Effector memory CD4-positive, alpha-beta T cell (primary cell): ENCODE measurements around the gene ERCC4.

ENCODE experiments used
- DNase-seq, 3 donors: peaks; one replicate each; pipeline ENCODE4 v3.0.0-alpha.2; 2020
- H3K27ac ChIP-seq: 2 replicates; pipeline ENCODE4 v1.7.0; 2013; ENCODE audit warnings: mild to moderate bottlenecking, low read length, moderate library complexity; ENCODE audit not compliant: insufficient read depth, poor library complexity, severe bottlenecking
- H3K27me3 ChIP-seq: replicated peaks from 2 replicates; pipeline ENCODE4 v1.7.0; 2013; ENCODE audit warnings: mild to moderate bottlenecking, low read length; ENCODE audit not compliant: insufficient read depth, control insufficient read depth, poor library complexity, severe bottlenecking
- H3K36me3 ChIP-seq: 2 replicates; pipeline ENCODE4 v1.7.0; 2013; ENCODE audit warnings: mild to moderate bottlenecking, low read length, moderate library complexity; ENCODE audit not compliant: control insufficient read depth, insufficient read depth
- H3K4me1 ChIP-seq: 2 replicates; pipeline ENCODE4 v1.7.0; 2013; ENCODE audit warnings: low read length, mild to moderate bottlenecking; ENCODE audit not compliant: control insufficient read depth, insufficient read depth, poor library complexity, severe bottlenecking
- H3K4me3 ChIP-seq: 2 replicates; pipeline ENCODE4 v1.7.0; 2013; ENCODE audit warnings: low read length, low read depth, mild to moderate bottlenecking; ENCODE audit not compliant: insufficient read depth, poor library complexity, severe bottlenecking
- H3K9me3 ChIP-seq: 2 replicates; pipeline ENCODE4 v1.7.0; 2013; ENCODE audit warnings: mild to moderate bottlenecking, low read length, moderate library complexity; ENCODE audit not compliant: control insufficient read depth

The ERCC4 gene

DNA sequence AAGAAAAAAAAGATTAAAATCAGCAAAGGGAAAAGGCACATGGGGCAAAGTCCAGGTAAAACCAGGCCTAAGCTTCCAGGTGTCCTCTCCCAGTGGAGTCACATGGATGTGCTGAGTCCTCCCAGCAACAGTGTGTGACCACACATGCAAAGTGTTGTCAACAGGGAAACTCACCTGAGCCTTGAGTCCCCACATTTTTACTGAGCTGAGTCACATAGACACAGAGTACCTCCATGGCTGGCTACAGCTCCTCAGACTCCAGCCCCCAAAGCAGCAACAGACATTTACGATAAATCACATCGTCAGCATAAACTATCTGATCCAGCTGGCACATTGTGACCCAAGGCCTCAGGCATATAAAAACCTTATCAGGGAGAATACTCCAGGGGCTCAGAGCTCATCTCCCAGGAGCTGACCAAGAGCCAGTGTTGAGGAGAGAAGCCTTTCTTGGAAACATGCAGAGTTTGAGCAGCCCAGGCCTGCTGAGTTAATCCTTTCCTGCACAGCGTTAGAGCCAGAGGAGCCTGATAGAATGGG is 20.5 kb downstream of the ERCC4 start:
- no peaks in the 10 kb centered on the region for H3K4me1 ChIP-seq
- no peaks in the 10 kb centered on the region for H3K27me3 ChIP-seq
- DNase-seq: no peak
- peaks cover 28% of the 10 kb centered on the region for H3K36me3 ChIP-seq
- no peak overlapping the region for H3K27ac ChIP-seq
- no peak overlapping the region for H3K4me3 ChIP-seq
- no peaks in the 10 kb centered on the region for H3K9me3 ChIP-seq

DNA sequence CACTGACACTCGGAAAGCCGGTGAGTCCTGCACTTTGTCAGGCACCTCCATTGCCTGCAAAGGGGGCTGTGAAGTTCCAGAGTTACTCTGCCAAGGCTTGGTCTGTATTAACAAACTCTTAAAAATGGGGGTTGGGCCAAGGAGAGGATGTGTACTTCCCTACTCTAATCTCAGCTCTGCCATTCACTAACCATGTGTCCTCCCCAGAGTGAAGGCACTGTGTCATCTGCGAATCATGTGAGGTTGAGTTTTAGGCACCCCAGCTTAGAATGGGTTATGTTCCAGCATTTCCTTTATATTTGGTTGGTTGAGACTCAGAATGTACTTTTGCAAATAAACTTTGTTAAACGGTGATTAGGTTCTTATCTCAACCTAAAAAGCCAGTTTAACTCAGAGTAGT is 24.9 kb downstream of the ERCC4 start:
- no peak overlapping the region for H3K27ac ChIP-seq
- H3K36me3 ChIP-seq: peaks cover 27% of the 10 kb centered on the region
- no peak overlapping the region for H3K4me3 ChIP-seq
- H3K4me1 ChIP-seq: no peaks in the 10 kb centered on the region
- no peak for DNase-seq
- H3K27me3 ChIP-seq: no peaks in the 10 kb centered on the region
- no peaks in the 10 kb centered on the region for H3K9me3 ChIP-seq

GRCh38 chr16:13945744-13946485 is 26.0 kb downstream of the ERCC4 start:
- peaks cover 27% of the 10 kb centered on the region for H3K36me3 ChIP-seq
- no peaks in the 10 kb centered on the region for H3K4me1 ChIP-seq
- H3K27ac ChIP-seq: no peak overlapping the region
- no peak for DNase-seq
- no peak overlapping the region for H3K4me3 ChIP-seq
- H3K9me3 ChIP-seq: no peaks in the 10 kb centered on the region
- H3K27me3 ChIP-seq: no peaks in the 10 kb centered on the region

GRCh38 chr16:13948086-13948485 is 28.1 kb downstream of the ERCC4 start:
- no peak overlapping the region for H3K4me3 ChIP-seq
- no peak overlapping the region for H3K27ac ChIP-seq
- no peaks in the 10 kb centered on the region for H3K9me3 ChIP-seq
- peaks cover 27% of the 10 kb centered on the region for H3K36me3 ChIP-seq
- H3K27me3 ChIP-seq: no peaks in the 10 kb centered on the region
- DNase-seq: no peak
- H3K4me1 ChIP-seq: no peaks in the 10 kb centered on the region

DNA sequence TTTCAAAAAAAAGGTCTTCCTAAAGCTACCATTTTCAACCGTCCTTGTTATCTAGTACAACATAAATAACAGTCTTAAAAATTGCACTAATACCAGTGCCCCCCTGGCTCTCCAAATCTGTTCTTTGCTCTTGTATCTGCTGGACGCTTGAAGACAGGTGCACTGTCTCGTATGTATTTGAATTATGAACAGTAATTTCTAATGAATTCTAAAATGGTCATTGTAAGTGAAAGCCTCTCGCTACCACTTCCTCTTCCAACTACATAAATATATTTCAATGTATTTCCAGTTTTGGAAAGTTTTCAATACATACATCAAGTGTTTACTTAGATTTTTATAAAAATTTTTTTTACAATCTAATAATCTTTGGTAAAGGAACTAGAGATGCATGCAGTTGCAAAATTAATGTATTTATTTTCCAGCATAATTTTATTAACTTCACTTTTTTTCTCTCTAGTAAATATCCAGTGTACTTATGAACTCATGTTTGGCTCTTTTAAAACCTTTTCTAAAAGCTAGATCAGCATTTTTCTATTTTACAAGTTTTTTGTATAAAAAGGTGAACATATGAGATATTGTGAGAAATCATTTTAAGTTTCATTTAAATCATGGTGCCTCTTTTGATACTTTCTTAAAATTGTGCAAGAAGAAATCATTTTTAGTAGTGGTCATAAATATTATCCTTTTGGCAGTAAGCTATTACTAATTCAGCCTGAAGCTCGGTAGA is 31.0 kb downstream of the ERCC4 start:
- H3K27me3 ChIP-seq: no peaks in the 10 kb centered on the region
- H3K36me3 ChIP-seq: peaks cover 18% of the 10 kb centered on the region
- no peaks in the 10 kb centered on the region for H3K9me3 ChIP-seq
- no peak for DNase-seq
- no peaks in the 10 kb centered on the region for H3K4me1 ChIP-seq
- H3K4me3 ChIP-seq: no peak overlapping the region
- no peak overlapping the region for H3K27ac ChIP-seq

- no peak overlapping the region for H3K27ac ChIP-seq
- no peaks in the 10 kb centered on the region for H3K27me3 ChIP-seq
- no peaks in the 10 kb centered on the region for H3K4me1 ChIP-seq
- no peak overlapping the region for H3K4me3 ChIP-seq
- H3K36me3 ChIP-seq: peaks cover 16% of the 10 kb centered on the region
- no peak for DNase-seq
- H3K9me3 ChIP-seq: no peaks in the 10 kb centered on the region
Observed at GRCh38 chr16:13951611-13952010, 31.7 kb downstream of the ERCC4 start.

DNA sequence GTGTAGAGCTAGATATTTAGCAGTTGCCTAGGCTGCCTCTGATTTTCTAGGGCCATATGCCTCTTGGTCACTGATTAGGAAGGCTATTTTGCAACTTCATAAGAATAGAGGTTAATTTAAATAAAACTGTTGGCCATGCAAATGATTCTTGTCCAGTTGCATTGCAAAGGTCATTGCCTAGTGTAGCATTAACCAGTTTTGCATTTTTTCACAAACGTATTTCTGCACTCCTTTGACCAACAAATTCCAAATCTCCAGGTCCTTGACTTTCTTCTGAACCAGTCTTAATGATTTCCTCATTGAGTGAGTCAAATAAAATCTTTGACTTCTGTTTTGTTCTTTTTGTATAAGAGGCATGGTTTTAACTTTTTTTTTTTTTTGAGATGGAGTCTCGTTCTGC is 33.5 kb downstream of the ERCC4 start:
- no peaks in the 10 kb centered on the region for H3K9me3 ChIP-seq
- DNase-seq: no peak

DNA sequence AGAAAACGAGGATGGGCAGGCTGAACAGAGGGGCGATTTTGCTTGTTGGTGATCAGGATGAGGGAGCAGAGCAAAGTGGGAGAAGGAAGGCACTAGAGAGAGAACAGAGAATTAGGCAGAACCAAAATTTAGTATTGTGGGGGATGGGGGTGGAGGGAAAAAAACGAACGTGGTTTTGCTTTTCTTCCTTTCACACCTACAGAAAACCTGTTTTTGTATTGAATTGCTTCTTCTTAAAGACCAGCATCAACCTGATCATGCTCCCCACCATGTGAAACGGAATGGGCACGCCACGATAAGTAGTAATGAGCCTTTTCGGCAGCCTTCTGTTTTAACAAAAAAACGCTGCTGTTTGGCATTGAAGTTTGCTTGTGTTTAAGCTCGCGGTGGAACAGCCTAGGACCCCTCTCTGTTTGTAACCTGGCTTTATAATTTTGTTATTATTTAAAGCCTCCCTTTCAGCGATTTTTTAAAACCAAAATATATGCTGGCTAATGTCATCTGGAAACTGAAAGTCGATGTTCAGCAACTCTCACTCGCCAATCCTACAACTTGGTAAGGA is 36.8 kb downstream of the ERCC4 start:
- Histone ChIP-seq H3K4me1 (peaks cover 4% of the 10 kb centered on the region), H3K27ac (no peak overlapping the region), H3K9me3 (no peaks in the 10 kb centered on the region), H3K27me3 (no peaks in the 10 kb centered on the region), H3K4me3 (peak overlapping the region; percentile 43), H3K36me3 (no peaks in the 10 kb centered on the region)
- no peak for DNase-seq

More for the DNA sequence above, 33.5 kb downstream of the ERCC4 start:
- H3K27me3 ChIP-seq: no peaks in the 10 kb centered on the region
- H3K4me3 ChIP-seq: no peak overlapping the region
- H3K36me3 ChIP-seq: peaks cover 5% of the 10 kb centered on the region
- H3K27ac ChIP-seq: no peak overlapping the region
- peaks cover 4% of the 10 kb centered on the region for H3K4me1 ChIP-seq

DNA sequence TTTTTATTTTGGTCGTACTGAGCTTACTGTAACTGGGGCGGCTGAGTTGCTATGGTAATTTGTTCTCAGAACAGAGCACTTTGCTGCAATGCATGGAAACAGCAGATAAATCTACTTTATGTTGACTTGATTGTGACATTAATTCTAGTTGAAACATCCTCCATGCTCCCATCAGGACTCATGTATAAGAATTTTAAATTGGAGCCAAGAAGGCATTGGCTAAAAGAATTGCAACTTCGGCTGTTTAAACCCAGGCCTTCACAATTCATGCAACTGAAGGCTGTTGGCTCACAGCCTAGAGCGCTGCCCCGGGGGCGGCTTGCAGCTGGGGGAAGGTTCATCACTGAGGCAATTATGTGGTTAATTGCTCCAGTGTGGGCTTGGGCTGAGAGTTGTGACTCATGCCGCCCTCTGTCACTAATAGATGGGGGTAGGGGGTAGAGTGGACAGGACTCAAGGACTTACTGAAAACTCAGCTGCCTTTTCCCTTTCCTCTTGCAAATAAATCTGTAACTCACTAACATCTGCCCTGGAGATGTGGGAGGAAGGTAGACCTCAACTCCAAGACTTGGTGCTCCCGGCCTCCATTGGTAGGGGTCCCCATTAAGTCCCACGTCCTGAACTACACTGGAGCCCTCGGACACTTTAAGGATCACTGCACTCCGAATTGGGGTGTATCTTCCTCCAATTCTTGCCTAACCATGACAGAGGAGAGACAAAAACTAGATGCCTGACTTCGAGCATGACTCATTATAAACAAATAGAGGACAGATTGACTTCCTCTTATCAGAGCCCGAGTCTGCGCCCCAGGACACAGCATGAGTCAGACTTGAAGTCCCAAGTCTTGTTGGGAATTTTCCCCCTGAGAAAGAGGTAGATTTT is 37.5 kb downstream of the ERCC4 start:
- DNase-seq: no peak
- Histone ChIP-seq H3K27me3 (no peaks in the 10 kb centered on the region), H3K4me1 (peaks cover 4% of the 10 kb centered on the region), H3K9me3 (no peaks in the 10 kb centered on the region), H3K36me3 (no peaks in the 10 kb centered on the region), H3K4me3 (peak overlapping the region; percentile 43), H3K27ac (no peak overlapping the region)
